Fibroblast of the aortic adventitia (primary cell): ENCODE data around the gene BCAS3. TPM values are rescaled to one million over a fixed set of nuclear protein-coding genes. Genes with fewer than 3 reads are reported as not detected.
"Not testable (repeated sequence)": the region's sequence is repeated elsewhere in the genome, so short reads cannot be mapped to it uniquely, and the experiment has no call there.

Experiments used
- DNase-seq: peaks from one replicate; pipeline ENCODE4 v3.0.0-alpha.2; 2010; ENCODE audit warnings: low read depth
- H3K4me3 ChIP-seq: 2 replicates; pipeline ENCODE4 v1.5.1; 2011; ENCODE audit warnings: low read depth, mild to moderate bottlenecking, control low read depth, low read length, moderate library complexity
- CTCF ChIP-seq: IDR thresholded peaks from 2 replicates; pipeline ENCODE4 v1.5.1; 2011; ENCODE audit warnings: mild to moderate bottlenecking, low read length, control low read depth, inconsistent platforms; ENCODE audit not compliant: insufficient read depth
- total RNA-seq: library from RNA; depleted of rRNA; stranded (reverse); fragments of >200 nt; gene quantifications from 2 replicates; pipeline ENCODE4 v1.2.3, GENCODE V29; 2012; ENCODE audit warnings: low replicate concordance

The BCAS3 gene
- total RNA-seq, 1 donor, result 29.6 TPM

GRCh38 chr17:61429274-61429673, 751.6 kb downstream of the BCAS3 start:
- DNase-seq, result no peak
- no peak for TF ChIP-seq CTCF
- no peak overlapping the region for H3K4me3 ChIP-seq

- not testable (repeated sequence) for DNase-seq, H3K4me3 ChIP-seq
Observed at GRCh38 chr17:61429831-61430230, 752.2 kb downstream of the BCAS3 start.

GRCh38 chr17:61431594-61432311, 754.1 kb downstream of the BCAS3 start:
- TF ChIP-seq CTCF, result no peak
- peak; percentile 21 for DNase-seq
- no peak overlapping the region for H3K4me3 ChIP-seq

- DNase-seq, result no peak
Observed at GRCh38 chr17:61436273-61436672, 758.6 kb downstream of the BCAS3 start.

GRCh38 chr17:61436995-61437704, 759.5 kb downstream of the BCAS3 start:
- DNase-seq, result no peak
- no peak for TF ChIP-seq CTCF
- no peak overlapping the region for H3K4me3 ChIP-seq

More at GRCh38 chr17:61436273-61436672, 758.6 kb downstream of the BCAS3 start:
- no peak overlapping the region for H3K4me3 ChIP-seq
- no peak for TF ChIP-seq CTCF

GRCh38 chr17:61440697-61441096, 763.0 kb downstream of the BCAS3 start:
- TF ChIP-seq CTCF, result no peak
- no peak for DNase-seq
- H3K4me3 ChIP-seq, result no peak overlapping the region

GRCh38 chr17:61441507-61441906, 763.9 kb downstream of the BCAS3 start:
- not testable (repeated sequence) for H3K4me3 ChIP-seq, DNase-seq
